ENCODE measurements around the gene KCNQ1. TPM values are rescaled to one million over a fixed set of nuclear protein-coding genes. Genes with fewer than 3 reads are reported as not detected.

KCNQ1 gene
- total and polyA plus RNA-seq, 2 of the 13 experiments (the other 11 are each of a cell fraction or from before 2014, with no cell fraction given), result 0.02 to 0.08 TPM

DNA sequence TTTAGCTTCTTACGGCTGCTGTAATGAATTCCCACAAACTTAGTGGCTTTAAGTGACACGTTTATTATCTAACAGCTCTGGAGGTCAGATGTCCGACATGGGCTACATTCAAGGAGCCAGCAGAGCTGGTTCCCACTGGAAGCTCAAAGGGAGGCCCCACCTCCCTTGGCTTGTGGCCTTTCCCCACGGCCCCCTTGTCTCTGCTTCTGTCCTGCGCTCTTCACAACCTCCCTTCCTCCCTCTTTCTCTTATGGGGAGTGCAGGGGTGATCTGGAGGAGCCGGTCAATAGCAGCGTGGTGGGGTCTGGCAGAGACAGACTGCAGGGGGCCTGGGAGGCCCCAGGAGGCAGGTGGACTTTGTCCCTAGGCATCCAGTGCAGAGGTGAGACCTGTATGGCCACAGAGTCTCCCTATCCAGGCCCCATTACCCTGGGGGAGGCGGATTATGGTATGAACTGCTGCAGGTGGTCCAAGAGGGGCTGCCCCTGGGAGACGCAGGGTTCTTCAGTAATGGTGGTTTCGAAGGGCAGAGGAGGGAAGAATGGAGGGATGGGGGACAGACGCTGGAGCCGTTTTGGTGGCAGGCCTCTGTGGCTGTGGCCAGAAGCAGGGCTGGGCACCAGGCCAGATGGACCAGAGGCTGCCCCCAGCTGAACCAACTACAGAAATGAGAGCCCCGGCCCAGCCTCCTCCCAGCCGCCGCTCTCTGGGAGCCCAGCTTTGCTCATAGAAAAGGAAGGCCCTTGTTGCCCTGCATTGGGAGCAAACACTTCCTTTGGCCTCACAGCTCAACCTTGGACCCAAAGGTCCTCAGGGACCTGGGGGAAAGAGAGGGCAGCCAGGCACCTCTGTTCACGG is 285.7 kb downstream of the KCNQ1 start (continued):
- TF ChIP-seq, protein P1, sequence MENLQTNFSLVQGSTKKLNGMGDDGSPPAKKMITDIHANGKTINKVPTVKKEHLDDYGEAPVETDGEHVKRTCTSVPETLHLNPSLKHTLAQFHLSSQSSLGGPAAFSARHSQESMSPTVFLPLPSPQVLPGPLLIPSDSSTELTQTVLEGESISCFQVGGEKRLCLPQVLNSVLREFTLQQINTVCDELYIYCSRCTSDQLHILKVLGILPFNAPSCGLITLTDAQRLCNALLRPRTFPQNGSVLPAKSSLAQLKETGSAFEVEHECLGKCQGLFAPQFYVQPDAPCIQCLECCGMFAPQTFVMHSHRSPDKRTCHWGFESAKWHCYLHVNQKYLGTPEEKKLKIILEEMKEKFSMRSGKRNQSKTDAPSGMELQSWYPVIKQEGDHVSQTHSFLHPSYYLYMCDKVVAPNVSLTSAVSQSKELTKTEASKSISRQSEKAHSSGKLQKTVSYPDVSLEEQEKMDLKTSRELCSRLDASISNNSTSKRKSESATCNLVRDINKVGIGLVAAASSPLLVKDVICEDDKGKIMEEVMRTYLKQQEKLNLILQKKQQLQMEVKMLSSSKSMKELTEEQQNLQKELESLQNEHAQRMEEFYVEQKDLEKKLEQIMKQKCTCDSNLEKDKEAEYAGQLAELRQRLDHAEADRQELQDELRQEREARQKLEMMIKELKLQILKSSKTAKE (CRISPR knock-in tag; IDR thresholded peaks at IDR 0.05; ENCODE audit: borderline replicate concordance), result peak; percentile 74
- TF ChIP-seq ZZZ3 (CRISPR knock-in tag; IDR thresholded peaks at IDR 0.05; ENCODE audit: borderline replicate concordance), result no peak
- peak; percentile 79; the same call in 1 of the 2 replicates for TF ChIP-seq CC2D1A (CRISPR knock-in tag; IDR thresholded peaks at IDR 0.05)
- TF ChIP-seq, protein P2, sequence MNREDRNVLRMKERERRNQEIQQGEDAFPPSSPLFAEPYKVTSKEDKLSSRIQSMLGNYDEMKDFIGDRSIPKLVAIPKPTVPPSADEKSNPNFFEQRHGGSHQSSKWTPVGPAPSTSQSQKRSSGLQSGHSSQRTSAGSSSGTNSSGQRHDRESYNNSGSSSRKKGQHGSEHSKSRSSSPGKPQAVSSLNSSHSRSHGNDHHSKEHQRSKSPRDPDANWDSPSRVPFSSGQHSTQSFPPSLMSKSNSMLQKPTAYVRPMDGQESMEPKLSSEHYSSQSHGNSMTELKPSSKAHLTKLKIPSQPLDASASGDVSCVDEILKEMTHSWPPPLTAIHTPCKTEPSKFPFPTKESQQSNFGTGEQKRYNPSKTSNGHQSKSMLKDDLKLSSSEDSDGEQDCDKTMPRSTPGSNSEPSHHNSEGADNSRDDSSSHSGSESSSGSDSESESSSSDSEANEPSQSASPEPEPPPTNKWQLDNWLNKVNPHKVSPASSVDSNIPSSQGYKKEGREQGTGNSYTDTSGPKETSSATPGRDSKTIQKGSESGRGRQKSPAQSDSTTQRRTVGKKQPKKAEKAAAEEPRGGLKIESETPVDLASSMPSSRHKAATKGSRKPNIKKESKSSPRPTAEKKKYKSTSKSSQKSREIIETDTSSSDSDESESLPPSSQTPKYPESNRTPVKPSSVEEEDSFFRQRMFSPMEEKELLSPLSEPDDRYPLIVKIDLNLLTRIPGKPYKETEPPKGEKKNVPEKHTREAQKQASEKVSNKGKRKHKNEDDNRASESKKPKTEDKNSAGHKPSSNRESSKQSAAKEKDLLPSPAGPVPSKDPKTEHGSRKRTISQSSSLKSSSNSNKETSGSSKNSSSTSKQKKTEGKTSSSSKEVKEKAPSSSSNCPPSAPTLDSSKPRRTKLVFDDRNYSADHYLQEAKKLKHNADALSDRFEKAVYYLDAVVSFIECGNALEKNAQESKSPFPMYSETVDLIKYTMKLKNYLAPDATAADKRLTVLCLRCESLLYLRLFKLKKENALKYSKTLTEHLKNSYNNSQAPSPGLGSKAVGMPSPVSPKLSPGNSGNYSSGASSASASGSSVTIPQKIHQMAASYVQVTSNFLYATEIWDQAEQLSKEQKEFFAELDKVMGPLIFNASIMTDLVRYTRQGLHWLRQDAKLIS (CRISPR knock-in tag; IDR thresholded peaks at IDR 0.05), result peak; percentile 51; the same call in 1 of the 2 replicates
- no peak for TF ChIP-seq HCFC1 (IDR thresholded peaks at IDR 0.05; ENCODE audit: low read depth, low read length)
- TF ChIP-seq PTBP1 (IDR thresholded peaks at IDR 0.05; ENCODE audit: low read depth, low read length, poor library complexity, severe bottlenecking), result no peak
- TF ChIP-seq ZSCAN12 (CRISPR knock-in tag; IDR thresholded peaks at IDR 0.05), result no peak
- TF ChIP-seq, protein P3, sequence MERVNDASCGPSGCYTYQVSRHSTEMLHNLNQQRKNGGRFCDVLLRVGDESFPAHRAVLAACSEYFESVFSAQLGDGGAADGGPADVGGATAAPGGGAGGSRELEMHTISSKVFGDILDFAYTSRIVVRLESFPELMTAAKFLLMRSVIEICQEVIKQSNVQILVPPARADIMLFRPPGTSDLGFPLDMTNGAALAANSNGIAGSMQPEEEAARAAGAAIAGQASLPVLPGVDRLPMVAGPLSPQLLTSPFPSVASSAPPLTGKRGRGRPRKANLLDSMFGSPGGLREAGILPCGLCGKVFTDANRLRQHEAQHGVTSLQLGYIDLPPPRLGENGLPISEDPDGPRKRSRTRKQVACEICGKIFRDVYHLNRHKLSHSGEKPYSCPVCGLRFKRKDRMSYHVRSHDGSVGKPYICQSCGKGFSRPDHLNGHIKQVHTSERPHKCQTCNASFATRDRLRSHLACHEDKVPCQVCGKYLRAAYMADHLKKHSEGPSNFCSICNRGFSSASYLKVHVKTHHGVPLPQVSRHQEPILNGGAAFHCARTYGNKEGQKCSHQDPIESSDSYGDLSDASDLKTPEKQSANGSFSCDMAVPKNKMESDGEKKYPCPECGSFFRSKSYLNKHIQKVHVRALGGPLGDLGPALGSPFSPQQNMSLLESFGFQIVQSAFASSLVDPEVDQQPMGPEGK (CRISPR knock-in tag; IDR thresholded peaks at IDR 0.05), result peak; percentile 96
- TF ChIP-seq, protein P4, sequence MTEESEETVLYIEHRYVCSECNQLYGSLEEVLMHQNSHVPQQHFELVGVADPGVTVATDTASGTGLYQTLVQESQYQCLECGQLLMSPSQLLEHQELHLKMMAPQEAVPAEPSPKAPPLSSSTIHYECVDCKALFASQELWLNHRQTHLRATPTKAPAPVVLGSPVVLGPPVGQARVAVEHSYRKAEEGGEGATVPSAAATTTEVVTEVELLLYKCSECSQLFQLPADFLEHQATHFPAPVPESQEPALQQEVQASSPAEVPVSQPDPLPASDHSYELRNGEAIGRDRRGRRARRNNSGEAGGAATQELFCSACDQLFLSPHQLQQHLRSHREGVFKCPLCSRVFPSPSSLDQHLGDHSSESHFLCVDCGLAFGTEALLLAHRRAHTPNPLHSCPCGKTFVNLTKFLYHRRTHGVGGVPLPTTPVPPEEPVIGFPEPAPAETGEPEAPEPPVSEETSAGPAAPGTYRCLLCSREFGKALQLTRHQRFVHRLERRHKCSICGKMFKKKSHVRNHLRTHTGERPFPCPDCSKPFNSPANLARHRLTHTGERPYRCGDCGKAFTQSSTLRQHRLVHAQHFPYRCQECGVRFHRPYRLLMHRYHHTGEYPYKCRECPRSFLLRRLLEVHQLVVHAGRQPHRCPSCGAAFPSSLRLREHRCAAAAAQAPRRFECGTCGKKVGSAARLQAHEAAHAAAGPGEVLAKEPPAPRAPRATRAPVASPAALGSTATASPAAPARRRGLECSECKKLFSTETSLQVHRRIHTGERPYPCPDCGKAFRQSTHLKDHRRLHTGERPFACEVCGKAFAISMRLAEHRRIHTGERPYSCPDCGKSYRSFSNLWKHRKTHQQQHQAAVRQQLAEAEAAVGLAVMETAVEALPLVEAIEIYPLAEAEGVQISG (CRISPR knock-in tag; IDR thresholded peaks at IDR 0.05), result peak; percentile 46
- TF ChIP-seq, protein P5, sequence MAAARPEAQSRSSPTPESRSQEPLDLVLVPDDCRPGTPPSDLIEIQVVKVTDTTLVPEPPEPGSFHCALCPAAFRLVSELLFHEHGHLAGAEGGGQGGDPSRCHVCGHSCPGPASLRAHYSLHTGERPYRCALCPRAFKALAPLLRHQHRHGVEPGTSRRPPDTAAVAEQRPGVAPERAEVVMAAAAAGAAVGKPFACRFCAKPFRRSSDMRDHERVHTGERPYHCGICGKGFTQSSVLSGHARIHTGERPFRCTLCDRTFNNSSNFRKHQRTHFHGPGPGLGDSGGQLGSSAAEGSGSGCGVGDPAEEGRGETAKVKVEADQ (CRISPR knock-in tag; IDR thresholded peaks at IDR 0.05; ENCODE audit: borderline replicate concordance), result peak; percentile 94
- no peak for TF ChIP-seq ZNF841 (CRISPR knock-in tag; IDR thresholded peaks at IDR 0.05; ENCODE audit: borderline replicate concordance)
- no peak for TF ChIP-seq DNMT1 (CRISPR knock-in tag; IDR thresholded peaks at IDR 0.05)

Data from HepG2 (cell line).